Caki2 (cell line): ENCODE measurements around the gene ITGA5. TPM values are rescaled to one million over a fixed set of nuclear protein-coding genes. Genes with fewer than 3 reads are reported as not detected.

Experiments used
- DNase-seq: peaks from one replicate; pipeline ENCODE4 v3.0.0-alpha.2; 2015; ENCODE audit warnings: low read depth
- in situ Hi-C: cut with HindIII; loops from 2 replicates; pipeline ENCODE4 v1.10.0; 2016; ENCODE audit warnings: low sequenced_read_pairs, low pct_unique_long_range_greater_than_20kb, mixed read lengths
- total RNA-seq: library from RNA; depleted of rRNA; stranded (reverse); fragments of >200 nt; shearing (Covaris generic); gene quantifications from 2 replicates; pipeline ENCODE4 v1.2.3, GENCODE V29; 2014; ENCODE audit warnings: low replicate concordance

The ITGA5 gene
- total RNA-seq, 1 experiment from 2014 or later: 44.7 TPM

DNA sequence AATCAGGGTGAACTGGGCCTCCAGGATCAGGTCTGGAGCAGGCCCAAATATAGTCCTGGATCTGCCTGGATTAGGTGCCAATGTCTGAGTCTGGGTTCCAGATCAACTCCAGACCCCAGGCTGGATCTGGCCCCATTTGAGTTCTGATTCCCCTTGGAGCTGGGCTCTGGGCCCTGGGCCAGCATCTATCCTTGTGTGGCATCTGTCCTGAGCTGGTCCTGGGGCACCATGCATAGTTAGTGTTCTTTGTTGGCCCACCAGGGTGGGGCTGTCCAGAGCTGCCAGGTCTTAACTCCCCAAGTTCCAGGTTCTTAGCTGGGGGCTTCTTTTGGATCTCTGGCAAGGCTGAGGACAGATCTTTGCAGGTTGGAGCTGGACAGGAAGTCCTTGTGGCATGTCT is 23.5 kb downstream of the ITGA5 start:
- DNase-seq: no peak
- in situ Hi-C loops: no loop called here

GRCh38 chr12:54394986-54395385 is 24.1 kb downstream of the ITGA5 start:
- no peak for DNase-seq
- in situ Hi-C loops: no loop called here

DNA sequence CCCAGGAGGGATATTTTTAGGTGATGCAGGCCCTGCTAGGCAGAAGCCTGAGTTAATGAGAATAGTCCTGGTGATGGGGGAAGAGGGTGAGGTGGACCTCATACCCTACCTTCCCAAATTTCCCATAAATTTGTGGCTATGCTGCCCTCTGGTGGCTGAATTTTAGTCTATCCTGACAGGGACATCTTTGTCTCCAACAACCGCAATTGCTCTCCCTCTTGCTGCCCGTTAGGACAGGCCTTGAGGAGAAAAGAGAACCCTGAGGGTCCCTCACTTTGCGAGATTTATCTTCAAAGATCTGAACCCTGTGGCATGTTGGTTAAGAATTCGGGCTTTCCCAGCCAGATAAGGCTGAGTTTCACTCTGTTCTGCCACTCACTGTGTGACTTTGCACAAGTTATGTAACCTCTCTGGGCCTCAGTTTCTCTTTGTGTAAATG is 24.8 kb downstream of the ITGA5 start:
- peak; percentile 41 for DNase-seq
- in situ Hi-C loops: no loop called here

DNA sequence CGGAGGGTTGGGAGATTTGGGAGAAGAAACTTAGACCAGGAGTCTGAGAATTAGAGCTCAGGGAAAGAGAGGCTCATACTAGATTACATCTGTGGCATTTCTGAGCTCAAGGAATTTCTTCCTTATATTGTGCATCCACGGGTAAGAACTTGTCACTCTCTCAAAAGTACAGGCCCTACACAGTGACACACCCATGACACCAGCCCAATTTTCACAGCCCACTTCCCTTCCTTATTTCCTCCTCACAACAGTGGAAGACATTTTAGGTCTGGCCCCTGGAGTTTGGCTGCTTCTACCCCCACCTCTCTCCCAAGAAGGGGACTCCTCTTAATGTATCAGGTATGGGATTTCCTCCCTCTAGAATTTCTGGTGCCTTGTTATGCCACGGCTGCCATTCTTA is 25.3 kb downstream of the ITGA5 start:
- in situ Hi-C loops: no loop called here
- DNase-seq: no peak

DNA sequence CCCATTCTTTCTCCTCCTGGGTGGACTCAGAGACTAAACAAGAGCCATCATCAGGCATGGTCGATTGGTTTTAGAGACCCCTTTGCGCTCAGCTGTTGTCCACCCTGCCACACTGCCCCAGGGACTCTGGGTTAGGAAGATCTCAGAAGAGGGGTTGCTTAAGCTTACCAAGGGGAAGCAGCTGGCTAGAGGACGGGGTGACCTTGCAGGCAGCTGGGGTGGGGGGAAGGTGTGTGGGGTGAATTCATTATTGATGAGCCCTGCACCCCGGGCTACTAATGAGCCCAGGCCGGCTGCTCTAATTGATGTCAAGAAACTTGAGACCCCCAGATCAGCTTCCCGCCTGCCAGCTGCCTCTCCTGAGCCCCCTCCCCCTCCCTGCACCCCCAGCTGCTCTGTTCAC is 25.9 kb downstream of the ITGA5 start:
- in situ Hi-C loops: no loop called here
- no peak for DNase-seq

DNA sequence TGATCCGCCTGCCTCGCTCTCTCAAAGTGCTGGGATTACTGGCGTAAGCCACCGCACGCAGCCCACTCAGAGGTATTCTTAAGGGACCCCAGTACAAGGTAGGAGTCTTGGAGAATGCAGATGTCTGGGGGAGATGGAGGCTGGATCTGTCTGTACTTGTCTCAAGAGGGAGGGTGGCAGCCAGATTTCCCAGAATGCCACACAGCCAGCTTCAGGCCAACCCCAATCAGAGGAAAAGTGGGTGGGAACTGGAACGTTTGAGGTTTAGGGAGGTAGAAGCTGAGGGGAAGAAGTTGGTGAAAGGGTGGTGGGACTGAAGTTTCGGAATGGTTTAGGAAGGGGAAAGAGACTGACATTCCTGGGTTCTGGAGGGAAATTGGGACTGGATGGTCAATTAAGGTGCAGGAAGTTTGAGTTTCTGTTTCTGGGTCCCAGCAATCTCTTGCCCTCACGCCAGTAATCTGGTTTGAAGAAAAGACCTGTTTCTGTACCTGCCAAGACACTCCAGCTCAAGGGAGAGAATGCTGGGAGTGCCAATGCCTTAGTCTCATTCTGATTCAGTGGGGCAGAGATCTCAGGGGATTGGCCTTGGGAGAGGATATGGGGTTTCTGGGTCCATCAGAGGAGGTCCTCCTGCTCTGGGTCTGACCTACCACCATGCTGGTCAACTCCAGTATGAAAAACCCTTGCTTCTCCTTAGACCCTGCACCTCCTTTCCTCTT is 26.4 kb downstream of the ITGA5 start:
- in situ Hi-C loops: no loop called here
- DNase-seq: no peak

DNA sequence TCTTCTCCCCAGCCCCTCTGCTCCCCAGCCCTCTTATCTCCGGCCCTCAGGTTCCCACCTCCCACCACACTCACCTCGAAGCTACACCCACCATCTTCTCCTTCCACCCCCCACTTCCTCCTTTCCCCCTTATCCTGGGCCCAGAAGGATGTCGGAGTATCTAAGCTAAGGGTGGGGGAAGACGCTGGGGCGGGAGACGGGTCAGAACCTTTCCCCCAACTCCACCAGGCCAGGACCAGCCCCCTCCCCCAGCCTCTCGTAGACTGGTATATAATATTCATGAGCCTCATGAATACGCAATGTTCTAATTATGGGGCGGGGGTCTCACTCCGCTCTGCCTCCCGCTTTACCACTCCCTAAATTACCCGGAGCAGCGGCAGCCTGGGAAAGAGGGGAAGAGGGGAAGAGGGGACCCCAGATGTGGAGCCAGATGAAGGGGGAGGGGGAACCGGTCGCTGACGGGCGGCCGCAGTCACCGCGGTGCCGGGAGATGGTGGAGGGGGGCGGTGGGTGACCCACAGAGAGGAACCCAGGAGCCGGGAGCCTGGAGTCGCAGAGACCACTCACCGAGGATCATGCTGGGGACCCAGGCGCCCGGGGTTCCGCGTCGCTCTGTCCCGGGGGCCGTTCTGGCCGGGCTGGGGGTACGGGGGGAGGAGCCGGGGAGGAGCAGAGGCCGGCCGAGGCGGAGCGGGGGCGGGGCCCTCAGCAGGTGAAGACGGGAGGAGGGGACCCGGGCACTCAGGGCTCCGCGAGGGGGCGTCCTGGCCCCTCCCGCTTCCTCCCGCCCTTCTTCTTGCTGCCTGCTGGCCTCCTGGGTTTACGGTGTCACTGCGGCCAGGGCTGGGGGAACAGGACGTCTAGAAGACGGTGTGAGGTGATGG is 28.2 kb downstream of the ITGA5 start:
- DNase-seq: peak; percentile 28
- in situ Hi-C loops: no loop called here

DNA sequence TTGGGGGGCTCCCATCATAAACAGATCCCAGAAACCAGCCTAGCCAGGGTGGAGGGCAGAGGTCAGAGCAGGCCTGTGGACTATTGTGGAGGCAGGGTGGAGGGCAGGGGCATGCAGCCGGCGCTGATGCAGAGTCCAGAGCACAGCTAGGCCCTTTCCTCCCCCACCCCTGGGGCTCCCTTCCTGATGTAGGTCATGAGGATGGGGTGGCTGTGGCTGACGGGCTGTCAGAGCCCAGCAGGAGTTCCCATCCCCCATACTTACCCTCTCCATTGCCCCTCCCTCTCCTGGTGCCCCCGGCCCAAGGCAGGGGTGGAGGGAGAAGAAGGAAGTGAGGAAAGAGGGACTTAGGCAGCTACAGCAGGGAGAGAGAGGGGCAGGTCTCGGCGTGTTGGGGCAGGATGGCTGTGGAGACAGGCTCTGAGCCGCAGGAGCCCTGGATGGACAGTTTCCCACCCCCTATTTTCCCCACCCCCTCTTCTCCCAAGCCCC is 28.8 kb downstream of the ITGA5 start:
- in situ Hi-C loops: no loop called here
- no peak for DNase-seq

DNA sequence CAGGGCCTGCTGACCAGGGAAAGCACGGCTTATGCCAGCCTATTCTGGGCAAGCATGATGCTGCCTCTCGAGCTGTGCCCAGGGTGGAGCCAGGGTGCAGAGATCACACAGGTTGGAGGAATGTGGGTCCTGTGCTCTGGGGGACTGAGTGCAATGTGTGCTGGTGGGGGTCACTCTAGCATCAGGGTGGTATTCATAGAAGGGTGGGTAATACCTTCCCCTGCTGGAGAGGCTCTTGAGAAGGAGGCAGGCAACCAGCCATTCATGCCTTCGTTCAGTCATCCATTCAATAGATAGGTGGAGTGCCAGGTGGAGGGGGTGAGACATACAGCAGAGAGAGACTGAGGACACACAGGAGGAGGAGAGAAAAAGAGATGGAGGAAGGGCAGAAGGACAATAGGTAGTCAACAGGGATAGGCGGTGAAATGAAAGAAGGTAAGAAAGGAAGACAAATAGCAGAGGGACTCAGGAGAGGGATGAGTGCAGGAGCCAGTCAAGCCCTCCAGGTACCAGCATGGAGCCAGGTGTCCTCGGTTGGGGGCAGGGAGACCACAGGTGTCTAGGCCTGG is 29.4 kb downstream of the ITGA5 start:
- DNase-seq: no peak
- in situ Hi-C loops: no loop called here

GRCh38 chr12:54389134-54389508 is 29.9 kb downstream of the ITGA5 start:
- no peak for DNase-seq
- in situ Hi-C loops: no loop called here

DNA sequence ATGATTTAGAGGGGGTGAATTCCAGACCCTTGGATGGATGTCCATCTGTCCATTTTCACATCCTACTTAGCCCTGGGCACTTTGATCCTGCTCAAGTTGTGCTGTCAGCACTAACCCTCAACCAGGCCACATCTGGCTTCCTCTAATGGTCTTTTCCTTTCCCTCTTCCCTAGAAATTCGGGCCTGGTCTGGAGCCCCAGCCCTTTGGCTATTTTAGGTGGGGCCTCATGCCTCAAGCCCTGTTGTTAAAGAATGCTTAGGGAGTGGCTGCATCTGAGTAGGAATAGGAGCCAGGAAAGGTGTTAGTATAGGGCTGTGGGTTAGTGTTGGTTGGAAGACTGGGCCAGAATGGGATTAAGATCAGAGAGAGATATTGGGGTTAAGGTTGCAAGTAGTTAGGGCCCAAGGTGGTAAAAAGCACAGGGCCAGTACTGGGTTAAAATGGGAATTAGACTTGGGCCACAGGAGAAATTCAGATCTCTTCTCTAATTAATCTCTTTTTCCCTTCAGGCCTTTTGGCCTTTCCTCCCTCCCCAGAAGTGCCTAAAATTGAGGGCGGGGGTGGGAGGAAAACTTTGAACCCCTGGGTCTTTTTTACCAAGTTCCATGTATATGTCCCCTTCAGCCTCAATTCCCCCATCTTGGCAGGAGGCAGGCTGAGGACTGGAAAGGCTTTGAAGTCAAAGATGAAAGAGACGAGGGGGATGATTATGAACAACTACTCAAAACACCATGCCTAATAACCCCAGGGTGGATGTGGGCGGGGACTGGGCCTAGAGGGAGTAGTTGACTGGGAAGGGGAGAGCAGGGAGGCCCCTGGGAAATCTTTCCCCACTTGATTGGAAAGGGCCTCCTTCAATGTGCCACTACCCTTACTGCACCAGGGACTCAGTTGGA is 30.6 kb downstream of the ITGA5 start:
- in situ Hi-C loops: no loop called here
- DNase-seq: no peak

DNA sequence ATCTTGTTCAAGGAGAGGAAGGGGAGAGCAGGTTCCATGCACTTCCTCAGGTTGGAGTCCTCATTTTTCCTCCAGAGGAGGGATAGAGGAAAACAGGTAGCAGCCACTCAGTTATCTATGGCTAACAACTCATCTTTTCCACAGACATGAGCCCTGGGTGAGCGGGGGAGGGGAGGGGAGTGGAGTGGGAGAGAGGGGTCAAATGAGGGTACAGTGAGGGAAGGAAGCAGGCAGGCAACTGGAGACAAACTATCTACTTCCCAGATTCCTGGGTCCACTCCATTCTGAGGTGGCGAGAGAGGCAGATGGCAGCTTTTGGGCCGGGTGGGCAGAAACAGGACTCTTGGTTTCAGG is 32.0 kb downstream of the ITGA5 start:
- in situ Hi-C loops: no loop called here
- no peak for DNase-seq

DNA sequence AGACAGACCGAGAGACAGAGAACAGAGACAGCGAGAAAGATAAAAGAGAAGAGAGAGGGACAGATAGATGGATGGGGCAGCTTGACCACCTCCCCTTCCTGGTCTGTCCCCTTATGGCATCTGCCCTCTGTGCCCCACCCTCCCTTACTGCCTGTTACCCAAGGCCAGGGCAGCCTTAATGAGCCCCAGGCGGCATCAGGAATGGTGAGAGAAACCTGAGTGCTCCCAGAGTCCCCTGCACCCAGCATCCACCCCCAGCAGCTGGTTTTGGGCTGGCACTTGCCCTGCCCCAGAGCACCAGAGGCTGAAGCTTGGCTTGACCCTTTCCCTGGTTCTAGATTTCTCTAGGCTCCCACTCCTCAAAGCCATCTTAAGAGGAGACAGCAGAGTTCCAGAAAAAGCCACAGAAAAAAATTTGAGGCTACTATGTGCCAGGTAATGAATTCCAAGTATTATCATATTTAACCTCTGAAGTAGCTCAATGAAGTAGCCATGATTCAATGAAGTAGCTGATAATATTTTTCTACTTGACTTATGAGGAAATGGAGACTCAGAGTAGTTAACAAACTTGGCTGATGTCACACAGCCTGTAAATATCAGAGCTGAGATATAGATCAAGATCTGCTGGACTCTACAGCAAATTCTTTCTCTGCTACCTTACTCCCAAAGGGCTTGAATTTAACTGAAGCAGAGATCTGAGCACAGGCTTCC is 32.5 kb downstream of the ITGA5 start:
- DNase-seq: no peak
- in situ Hi-C loops: no loop called here

GRCh38 chr12:54385251-54385914 is 33.7 kb downstream of the ITGA5 start:
- no peak for DNase-seq
- in situ Hi-C loops: no loop called here

DNA sequence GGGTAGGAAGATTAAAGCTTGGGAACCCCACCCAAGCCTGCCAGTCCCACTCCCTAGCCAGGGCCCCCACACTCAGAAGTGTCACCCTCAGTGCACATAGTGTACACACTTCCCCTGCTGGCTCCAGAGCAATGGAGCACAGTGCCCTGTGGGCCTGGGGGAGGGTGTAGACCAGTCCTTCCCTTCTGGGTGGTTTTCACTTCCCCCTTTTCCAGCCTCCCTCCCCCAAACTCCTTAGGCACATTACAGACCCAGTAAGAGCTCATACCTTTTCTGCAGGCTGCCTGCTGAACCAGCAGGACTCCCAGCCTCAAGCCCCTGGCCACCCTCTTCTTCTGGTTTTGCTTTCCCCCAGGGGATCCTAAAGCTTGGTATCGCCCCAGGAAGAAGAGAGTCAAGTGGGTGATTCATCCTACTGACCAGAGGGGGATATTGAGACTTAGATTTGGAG is 34.5 kb downstream of the ITGA5 start, which contains the start of gene ZNF385A:
Gene ZNF385A, minus strand, starts transcription at position 143 of the 451 bp plus-strand sequence. CDS start 219 bp downstream, outside the sequence.
- no peak for DNase-seq
- in situ Hi-C loops: no loop called here

- in situ Hi-C loops: no loop called here
- DNase-seq: peak; percentile 97
These were observed 35.9 kb downstream of the ITGA5 start for GRCh38 chr12:54383041-54383609.

DNA sequence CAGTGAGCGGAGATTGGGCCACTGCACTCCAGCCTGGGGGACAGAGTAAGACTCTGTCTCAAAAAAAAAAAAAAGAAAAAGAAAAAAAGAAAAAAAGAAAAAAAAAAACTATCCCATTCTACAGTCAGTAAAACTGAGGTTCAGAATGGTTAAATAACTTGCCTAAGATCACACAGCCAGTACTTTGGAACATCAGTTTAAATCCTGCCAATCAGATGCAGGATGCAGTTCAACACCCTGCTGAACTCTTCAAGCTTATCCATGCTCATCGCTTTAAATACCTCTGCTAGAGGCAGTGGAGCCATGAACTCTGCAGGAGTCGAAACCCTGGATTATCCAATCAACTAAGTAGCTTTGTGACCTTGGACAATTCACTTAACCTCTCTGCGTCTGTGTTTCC is 37.9 kb downstream of the ITGA5 start:
- in situ Hi-C loops: no loop called here
- DNase-seq: no peak
